ENCODE data around the gene SNTA1.
"Not testable (repeated sequence)": the region's sequence is repeated elsewhere in the genome, so short reads cannot be mapped to it uniquely, and the experiment has no call there.

SNTA1 gene

DNA sequence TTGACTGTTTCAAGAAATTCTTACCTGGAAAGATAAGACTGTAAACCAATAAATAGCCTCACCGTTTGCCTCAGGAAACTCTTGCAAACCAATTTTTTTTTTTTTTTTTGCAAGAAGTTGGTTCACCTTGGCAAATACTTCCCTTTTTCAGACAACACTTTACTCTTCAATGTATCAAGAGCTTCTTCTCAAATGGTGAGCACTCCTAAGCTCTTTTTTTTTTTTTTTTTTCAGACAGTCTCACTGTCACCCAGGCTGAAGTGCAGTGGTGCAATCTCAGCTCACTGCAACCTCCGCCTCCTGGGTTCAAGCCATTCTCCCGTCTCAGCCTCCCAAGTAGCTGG lies 22.7 kb upstream of the SNTA1 start:
- no peak for DNase-seq (ENCODE audit: extremely low spot score)
- ChIA-PET CTCF (interaction anchor here (1.6 kb wide), 1 partner anchor 9 kb away, joined by 4 read pairs; no protein-coding TSS in a partner anchor), POLR2A (no interaction called here)
- TF ChIP-seq CTCF (IDR thresholded peaks at IDR 0.05; ENCODE audit: control extremely low read depth, extremely low read depth, low read depth, missing control alignments) = no peak

GRCh38 chr20:33465481-33466302 lies 22.1 kb upstream of the SNTA1 start:
- CTCF ChIA-PET = no interaction called here
- POLR2A ChIA-PET = no interaction called here
- no peak for DNase-seq (ENCODE audit: extremely low spot score)
- TF ChIP-seq CTCF (IDR thresholded peaks at IDR 0.05; ENCODE audit: control extremely low read depth, extremely low read depth, low read depth, missing control alignments) = no peak

GRCh38 chr20:33464759-33465158 lies 21.2 kb upstream of the SNTA1 start:
- CTCF ChIA-PET; POLR2A ChIA-PET; DNase-seq (ENCODE audit: extremely low spot score): not testable (repeated sequence)

GRCh38 chr20:33463332-33464101 lies 20.0 kb upstream of the SNTA1 start:
- no peak for DNase-seq (ENCODE audit: extremely low spot score)
- POLR2A ChIA-PET = no interaction called here
- TF ChIP-seq CTCF (IDR thresholded peaks at IDR 0.05; ENCODE audit: control extremely low read depth, extremely low read depth, low read depth, missing control alignments) = no peak
- CTCF ChIA-PET = no interaction called here

DNA sequence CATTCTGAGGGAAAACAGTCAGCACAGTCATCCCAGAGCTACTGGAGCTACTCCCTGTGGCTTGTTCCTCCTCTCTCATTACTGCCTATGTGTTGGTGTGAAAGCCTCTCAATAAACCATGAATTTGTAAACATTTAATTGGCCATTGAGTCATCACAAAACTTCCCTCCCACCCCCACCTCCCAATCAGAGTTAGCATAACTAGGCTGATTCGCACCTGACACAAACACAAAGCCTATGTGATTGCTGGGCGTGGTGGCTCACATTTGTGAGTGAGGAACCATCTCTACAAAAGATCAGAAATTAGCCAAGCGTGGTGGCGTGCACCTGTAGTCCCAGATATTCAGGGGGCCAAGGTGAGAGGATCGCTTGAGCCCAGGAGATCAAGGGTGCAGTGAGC lies 17.1 kb upstream of the SNTA1 start:
- POLR2A ChIA-PET = interaction anchor here (0.8 kb wide), 1 partner anchor 204 kb away, joined by 3 read pairs; no protein-coding TSS in a partner anchor
- CTCF ChIA-PET = interaction anchor here (0.7 to 1.1 kb wide), 3 partner anchors 14 to 350 kb away, joined by 3 to 7 read pairs (median 4); partner anchors contain the start of gene CHMP4B
- TF ChIP-seq CTCF (IDR thresholded peaks at IDR 0.05; ENCODE audit: control extremely low read depth, extremely low read depth, low read depth, missing control alignments) = no peak
- DNase-seq (ENCODE audit: extremely low spot score) = no peak

- no peak for DNase-seq (ENCODE audit: extremely low spot score)
- TF ChIP-seq CTCF (IDR thresholded peaks at IDR 0.05; ENCODE audit: control extremely low read depth, extremely low read depth, low read depth, missing control alignments) = no peak
- ChIA-PET POLR2A (no interaction called here), CTCF (interaction anchor here (1.1 kb wide), 1 partner anchor 209 kb away, joined by 7 read pairs; no protein-coding TSS in a partner anchor)
These were observed 16.0 kb upstream of the SNTA1 start for GRCh38 chr20:33459599-33459998.
